Measurements from ENCODE around the gene PBRM1. TPM values are rescaled to one million over a fixed set of nuclear protein-coding genes. Genes with fewer than 3 reads are reported as not detected.

The PBRM1 gene
- total RNA-seq, 1 donor from 2014 or later, result 78.3 TPM

GRCh38 chr3:52633786-52634185 lies 51.9 kb downstream of the PBRM1 start:
- Mint-ChIP-seq H3K27ac (ENCODE audit: unreplicated experiment) (no peak overlapping the region), H3K4me3 (ENCODE audit: unreplicated experiment) (no peak overlapping the region), H3K4me1 (ENCODE audit: unreplicated experiment) (peaks cover 2% of the 10 kb centered on the region), H3K27me3 (ENCODE audit: unreplicated experiment) (no peaks in the 10 kb centered on the region), H3K9me3 (ENCODE audit: unreplicated experiment) (no peaks in the 10 kb centered on the region), H3K36me3 (ENCODE audit: unreplicated experiment) (peaks cover 38% of the 10 kb centered on the region)
- TF ChIP-seq CTCF (IDR thresholded peaks at IDR 0.05), result no peak
- DNase-seq (ENCODE audit: extremely low spot score, unreplicated experiment), result no peak

GRCh38 chr3:52625041-52625440 lies 60.7 kb downstream of the PBRM1 start:
- TF ChIP-seq CTCF (IDR thresholded peaks at IDR 0.05), result no peak

GRCh38 chr3:52623234-52623792 lies 62.4 kb downstream of the PBRM1 start:
- no peak for DNase-seq (ENCODE audit: extremely low spot score, unreplicated experiment)
- Mint-ChIP-seq H3K4me1 (ENCODE audit: unreplicated experiment) (no peaks in the 10 kb centered on the region), H3K9me3 (ENCODE audit: unreplicated experiment) (no peaks in the 10 kb centered on the region), H3K27me3 (ENCODE audit: unreplicated experiment) (no peaks in the 10 kb centered on the region), H3K36me3 (ENCODE audit: unreplicated experiment) (peaks cover 45% of the 10 kb centered on the region), H3K27ac (ENCODE audit: unreplicated experiment) (no peak overlapping the region), H3K4me3 (ENCODE audit: unreplicated experiment) (no peak overlapping the region)
- no peak for TF ChIP-seq CTCF (IDR thresholded peaks at IDR 0.05)

More at GRCh38 chr3:52625041-52625440, 60.7 kb downstream of the PBRM1 start:
- no peaks in the 10 kb centered on the region for H3K9me3 Mint-ChIP-seq (ENCODE audit: unreplicated experiment)
- no peaks in the 10 kb centered on the region for H3K4me1 Mint-ChIP-seq (ENCODE audit: unreplicated experiment)
- H3K4me3 Mint-ChIP-seq (ENCODE audit: unreplicated experiment), result no peak overlapping the region
- no peak overlapping the region for H3K27ac Mint-ChIP-seq (ENCODE audit: unreplicated experiment)
- DNase-seq (ENCODE audit: extremely low spot score, unreplicated experiment), result no peak
- no peaks in the 10 kb centered on the region for H3K27me3 Mint-ChIP-seq (ENCODE audit: unreplicated experiment)
- H3K36me3 Mint-ChIP-seq (ENCODE audit: unreplicated experiment), result peaks cover 51% of the 10 kb centered on the region

- Mint-ChIP-seq H3K27me3 (ENCODE audit: unreplicated experiment) (no peaks in the 10 kb centered on the region), H3K9me3 (ENCODE audit: unreplicated experiment) (no peaks in the 10 kb centered on the region), H3K27ac (ENCODE audit: unreplicated experiment) (no peak overlapping the region), H3K4me3 (ENCODE audit: unreplicated experiment) (no peak overlapping the region), H3K36me3 (ENCODE audit: unreplicated experiment) (peaks cover 48% of the 10 kb centered on the region), H3K4me1 (ENCODE audit: unreplicated experiment) (no peaks in the 10 kb centered on the region)
- DNase-seq (ENCODE audit: extremely low spot score, unreplicated experiment), result no peak
- no peak for TF ChIP-seq CTCF (IDR thresholded peaks at IDR 0.05)
These were observed 65.1 kb downstream of the PBRM1 start for GRCh38 chr3:52620580-52620979.

- DNase-seq (ENCODE audit: extremely low spot score, unreplicated experiment), result no peak
- no peaks in the 10 kb centered on the region for H3K9me3 Mint-ChIP-seq (ENCODE audit: unreplicated experiment)
- H3K27ac Mint-ChIP-seq (ENCODE audit: unreplicated experiment), result no peak overlapping the region
- H3K4me1 Mint-ChIP-seq (ENCODE audit: unreplicated experiment), result no peaks in the 10 kb centered on the region
- TF ChIP-seq CTCF (IDR thresholded peaks at IDR 0.05), result no peak
- peaks cover 47% of the 10 kb centered on the region for H3K36me3 Mint-ChIP-seq (ENCODE audit: unreplicated experiment)
- H3K27me3 Mint-ChIP-seq (ENCODE audit: unreplicated experiment), result no peaks in the 10 kb centered on the region
- no peak overlapping the region for H3K4me3 Mint-ChIP-seq (ENCODE audit: unreplicated experiment)
These were observed 70.5 kb downstream of the PBRM1 start for GRCh38 chr3:52615166-52615565.
